ENCODE results near the gene GPR3.

Gene GPR3

DNA sequence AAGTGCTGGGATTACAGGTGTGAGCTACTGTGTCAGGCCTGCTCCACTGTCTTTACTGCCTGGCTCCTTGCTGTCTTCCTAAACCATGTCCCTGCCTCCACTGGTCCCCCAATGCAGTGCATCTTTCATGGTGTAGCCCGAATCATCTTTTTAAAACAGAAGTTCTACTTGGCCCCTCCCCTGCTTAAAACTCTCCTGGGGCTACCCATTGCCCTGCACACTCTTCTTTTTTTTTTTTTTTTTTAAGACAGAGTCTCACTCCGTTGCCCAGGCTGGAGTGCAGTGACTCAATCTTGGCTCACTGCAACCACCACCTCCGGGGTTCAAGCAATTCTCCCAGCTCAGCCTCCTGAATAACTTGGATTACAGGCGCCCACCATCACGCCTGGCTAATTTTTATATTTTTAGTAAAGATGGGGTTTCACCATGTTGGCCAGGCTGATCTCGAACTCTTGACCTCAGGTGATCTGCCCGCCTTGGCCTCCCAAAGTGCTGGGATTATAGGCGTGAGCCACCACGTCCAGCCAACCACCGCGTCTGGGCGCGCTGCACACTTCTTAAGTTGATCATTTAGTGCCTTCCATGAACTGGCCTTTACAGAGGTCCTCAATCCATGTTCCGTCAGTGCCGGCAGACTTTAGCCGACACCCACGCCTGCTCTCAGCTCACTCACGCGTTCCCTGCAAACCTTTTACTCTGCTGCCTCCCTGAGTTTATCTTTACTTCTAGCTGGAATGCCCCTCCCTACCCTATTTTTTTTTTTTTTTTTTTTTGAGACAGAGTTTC, 20.2 kb upstream of the GPR3 start:
- Histone ChIP-seq H3K27me3 (ENCODE audit: control insufficient read depth, insufficient read depth, low read length) (peaks cover 6% of the 10 kb centered on the region), H3K36me3 (ENCODE audit: insufficient read depth, low read length) (no peaks in the 10 kb centered on the region), H3K4me2 (ENCODE audit: low read length) (no peak overlapping the region), H3K4me3 (ENCODE audit: low read length) (no peak overlapping the region), H3K4me1 (ENCODE audit: control insufficient read depth, insufficient read depth, low read length) (peaks cover 3% of the 10 kb centered on the region), H3K9ac (ENCODE audit: low read depth, low read length) (no peak overlapping the region), H3K9me3 (replicated peaks; ENCODE audit: low read length) (no peaks in the 10 kb centered on the region)

DNA sequence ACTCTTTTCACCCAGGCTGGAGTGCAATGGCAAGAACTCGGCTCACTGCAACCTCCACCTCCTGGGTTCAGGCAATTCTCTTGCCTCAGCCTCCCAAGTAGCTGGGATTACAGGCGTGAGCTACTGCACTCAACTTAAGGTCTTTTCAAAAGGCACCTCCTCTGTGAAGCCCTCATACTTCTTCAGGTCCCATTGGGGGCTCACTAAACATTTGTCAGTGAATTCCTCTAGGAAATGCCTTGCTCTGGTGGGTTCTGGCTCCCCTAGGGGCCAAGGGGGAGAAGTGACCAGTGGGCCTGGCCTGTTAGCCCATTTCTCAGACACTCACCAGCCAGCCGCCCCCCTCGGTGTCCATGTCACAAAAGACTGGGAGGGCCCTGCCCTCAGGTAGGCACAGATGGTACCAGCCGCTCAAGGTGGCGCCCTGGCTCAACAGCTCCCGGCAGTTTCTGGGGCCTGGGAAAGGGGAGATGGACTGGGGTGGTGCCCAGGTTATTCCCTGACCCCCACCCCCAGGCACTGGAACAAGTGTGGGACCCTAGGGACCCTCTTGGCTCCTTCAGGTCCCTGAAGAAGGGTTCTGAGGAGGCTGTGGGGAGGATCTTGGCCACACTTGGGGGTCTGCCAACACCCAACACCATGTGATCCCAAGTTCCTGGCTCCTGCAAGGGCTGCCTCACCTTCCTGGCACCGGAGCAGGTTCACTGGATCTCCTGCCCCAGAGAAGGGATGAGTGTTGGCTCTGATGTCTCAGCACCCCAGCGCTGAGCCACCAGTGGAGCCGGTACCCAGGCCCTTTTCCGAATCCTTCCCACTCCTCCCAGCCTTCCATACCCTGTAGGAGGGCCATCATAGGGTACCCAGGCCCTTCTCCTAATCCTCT, 19.4 kb upstream of the GPR3 start:
- Histone ChIP-seq H3K4me2 (ENCODE audit: low read length) (no peak overlapping the region), H3K27me3 (ENCODE audit: control insufficient read depth, insufficient read depth, low read length) (peaks cover 6% of the 10 kb centered on the region), H3K9me3 (replicated peaks; ENCODE audit: low read length) (no peaks in the 10 kb centered on the region), H3K9ac (ENCODE audit: low read depth, low read length) (no peak overlapping the region), H3K4me1 (ENCODE audit: control insufficient read depth, insufficient read depth, low read length) (no peaks in the 10 kb centered on the region), H3K4me3 (ENCODE audit: low read length) (no peak overlapping the region), H3K36me3 (ENCODE audit: insufficient read depth, low read length) (no peaks in the 10 kb centered on the region)

GRCh38 chr1:27374362-27375086, 17.9 kb upstream of the GPR3 start, which contains the start of gene FCN3:
Gene FCN3, minus strand, starts transcription at chr1:27374824. Its CDS starts 6 bp downstream, at chr1:27374818.
- H3K4me3 ChIP-seq (ENCODE audit: low read length), result no peak within 1 kb of the TSS
- H3K9ac ChIP-seq (ENCODE audit: low read depth, low read length), result no peak within 1 kb of the TSS
- no peak within 1 kb of the TSS for H3K4me2 ChIP-seq (ENCODE audit: low read length)
- H3K9me3 ChIP-seq (replicated peaks; ENCODE audit: low read length), result no peaks in the 10 kb centered on the region
- H3K27me3 ChIP-seq (ENCODE audit: control insufficient read depth, insufficient read depth, low read length), result peaks cover 6% of the 10 kb centered on the region
- no peaks in the 10 kb centered on the region for H3K4me1 ChIP-seq (ENCODE audit: control insufficient read depth, insufficient read depth, low read length)
- no peaks in the 10 kb centered on the region for H3K36me3 ChIP-seq (ENCODE audit: insufficient read depth, low read length)

DNA sequence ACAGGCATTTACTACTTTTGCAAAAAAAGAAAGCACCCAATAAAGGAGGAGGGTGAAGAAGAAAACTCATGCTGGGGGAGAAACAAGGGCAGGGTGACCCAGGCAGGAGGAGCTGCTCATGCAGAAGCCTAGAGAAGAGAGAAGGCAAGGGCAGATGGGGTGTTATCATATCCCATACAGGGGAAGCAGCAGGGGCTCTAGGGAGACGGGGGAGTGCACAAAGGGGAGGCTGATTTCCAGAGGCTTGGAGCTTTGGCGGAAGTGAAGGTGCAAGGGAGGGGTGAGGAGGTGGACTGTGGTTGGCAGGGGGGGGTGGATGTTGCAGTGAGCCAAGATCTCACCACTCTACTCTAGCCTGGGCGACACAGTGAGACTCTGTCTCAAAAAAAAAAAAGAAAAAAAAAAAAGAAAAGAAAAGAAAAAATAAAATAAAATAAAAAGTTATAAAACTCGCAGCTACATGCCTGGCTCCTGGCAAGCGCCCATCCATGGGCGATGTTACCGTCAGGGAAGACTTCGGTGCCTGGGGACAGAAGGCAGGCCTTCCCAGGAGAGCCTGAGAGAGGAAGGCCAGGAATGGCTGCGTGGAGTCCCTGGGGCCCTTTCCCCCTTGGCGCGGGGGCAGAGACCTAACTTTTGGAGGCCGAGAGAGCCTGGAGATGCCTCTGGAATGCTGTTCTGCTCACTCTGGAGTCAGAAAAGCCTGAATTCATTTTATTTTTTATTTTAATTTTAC, 14.5 kb upstream of the GPR3 start:
- Histone ChIP-seq H3K9ac (ENCODE audit: low read depth, low read length) (no peak overlapping the region), H3K9me3 (replicated peaks; ENCODE audit: low read length) (no peaks in the 10 kb centered on the region), H3K27me3 (ENCODE audit: control insufficient read depth, insufficient read depth, low read length) (peaks cover 18% of the 10 kb centered on the region), H3K36me3 (ENCODE audit: insufficient read depth, low read length) (no peaks in the 10 kb centered on the region), H3K4me1 (ENCODE audit: control insufficient read depth, insufficient read depth, low read length) (no peaks in the 10 kb centered on the region), H3K4me2 (ENCODE audit: low read length) (no peak overlapping the region), H3K4me3 (ENCODE audit: low read length) (no peak overlapping the region)

GRCh38 chr1:27379564-27380122, 12.8 kb upstream of the GPR3 start:
- H3K9ac ChIP-seq (ENCODE audit: low read depth, low read length), result no peak overlapping the region
- no peaks in the 10 kb centered on the region for H3K36me3 ChIP-seq (ENCODE audit: insufficient read depth, low read length)
- no peaks in the 10 kb centered on the region for H3K9me3 ChIP-seq (replicated peaks; ENCODE audit: low read length)
- H3K27me3 ChIP-seq (ENCODE audit: control insufficient read depth, insufficient read depth, low read length), result peaks cover 18% of the 10 kb centered on the region
- no peak overlapping the region for H3K4me2 ChIP-seq (ENCODE audit: low read length)
- H3K4me3 ChIP-seq (ENCODE audit: low read length), result no peak overlapping the region
- H3K4me1 ChIP-seq (ENCODE audit: control insufficient read depth, insufficient read depth, low read length), result no peaks in the 10 kb centered on the region

- peaks cover 18% of the 10 kb centered on the region for H3K27me3 ChIP-seq (ENCODE audit: control insufficient read depth, insufficient read depth, low read length)
- H3K4me1 ChIP-seq (ENCODE audit: control insufficient read depth, insufficient read depth, low read length), result no peaks in the 10 kb centered on the region
- no peaks in the 10 kb centered on the region for H3K9me3 ChIP-seq (replicated peaks; ENCODE audit: low read length)
- no peaks in the 10 kb centered on the region for H3K36me3 ChIP-seq (ENCODE audit: insufficient read depth, low read length)
- no peak overlapping the region for H3K4me2 ChIP-seq (ENCODE audit: low read length)
- no peak overlapping the region for H3K4me3 ChIP-seq (ENCODE audit: low read length)
- no peak overlapping the region for H3K9ac ChIP-seq (ENCODE audit: low read depth, low read length)
Measured at GRCh38 chr1:27380224-27380623, 12.2 kb upstream of the GPR3 start.

- H3K9me3 ChIP-seq (replicated peaks; ENCODE audit: low read length), result no peaks in the 10 kb centered on the region
- peaks cover 18% of the 10 kb centered on the region for H3K27me3 ChIP-seq (ENCODE audit: control insufficient read depth, insufficient read depth, low read length)
- no peak overlapping the region for H3K4me2 ChIP-seq (ENCODE audit: low read length)
- H3K4me1 ChIP-seq (ENCODE audit: control insufficient read depth, insufficient read depth, low read length), result no peaks in the 10 kb centered on the region
- no peak overlapping the region for H3K9ac ChIP-seq (ENCODE audit: low read depth, low read length)
- H3K4me3 ChIP-seq (ENCODE audit: low read length), result no peak overlapping the region
- H3K36me3 ChIP-seq (ENCODE audit: insufficient read depth, low read length), result no peaks in the 10 kb centered on the region
Measured at GRCh38 chr1:27380766-27381733, 11.4 kb upstream of the GPR3 start.

- H3K9ac ChIP-seq (ENCODE audit: low read depth, low read length), result no peak overlapping the region
- no peaks in the 10 kb centered on the region for H3K9me3 ChIP-seq (replicated peaks; ENCODE audit: low read length)
- peaks cover 17% of the 10 kb centered on the region for H3K27me3 ChIP-seq (ENCODE audit: control insufficient read depth, insufficient read depth, low read length)
- no peaks in the 10 kb centered on the region for H3K4me1 ChIP-seq (ENCODE audit: control insufficient read depth, insufficient read depth, low read length)
- H3K4me3 ChIP-seq (ENCODE audit: low read length), result no peak overlapping the region
- H3K4me2 ChIP-seq (ENCODE audit: low read length), result no peak overlapping the region
- H3K36me3 ChIP-seq (ENCODE audit: insufficient read depth, low read length), result no peaks in the 10 kb centered on the region
Measured at GRCh38 chr1:27381969-27382762, 10.3 kb upstream of the GPR3 start.

- H3K4me1 ChIP-seq (ENCODE audit: control insufficient read depth, insufficient read depth, low read length), result no peaks in the 10 kb centered on the region
- H3K36me3 ChIP-seq (ENCODE audit: insufficient read depth, low read length), result no peaks in the 10 kb centered on the region
- no peak within 1 kb of the TSS for H3K4me3 ChIP-seq (ENCODE audit: low read length)
- no peaks in the 10 kb centered on the region for H3K9me3 ChIP-seq (replicated peaks; ENCODE audit: low read length)
- no peak within 1 kb of the TSS for H3K9ac ChIP-seq (ENCODE audit: low read depth, low read length)
- peaks cover 18% of the 10 kb centered on the region for H3K27me3 ChIP-seq (ENCODE audit: control insufficient read depth, insufficient read depth, low read length)
- H3K4me2 ChIP-seq (ENCODE audit: low read length), result no peak within 1 kb of the TSS
Measured at GRCh38 chr1:27383039-27383605, 9.3 kb upstream of the GPR3 start, which contains the start of gene CD164L2. Gene CD164L2, minus strand, starts transcription at chr1:27383333. Its CDS starts 94 bp downstream, at chr1:27383239.
